GM21447 (cell line): ENCODE data around the gene KRT28.
"Not testable (repeated sequence)": the region's sequence is repeated elsewhere in the genome, so short reads cannot be mapped to it uniquely, and the experiment has no call there.

Experiments used
- ATAC-seq: cut with Tn5 transposase; IDR thresholded peaks from one replicate; pipeline ENCODE4 v1.9.1; 2021; ENCODE audit not compliant: unreplicated experiment

The KRT28 gene

GRCh38 chr17:40782450-40782849 lies 17.3 kb downstream of the KRT28 start, which contains the start of gene KRT27:
Gene KRT27 (minus strand): TSS chr17:40782550. CDS start chr17:40782493, 57 bp downstream.
- ATAC-seq = no peak

- ATAC-seq = no peak
Measured at GRCh38 chr17:40779181-40779909, 20.4 kb downstream of the KRT28 start.

- ATAC-seq = no peak
Measured at GRCh38 chr17:40778461-40778860, 21.3 kb downstream of the KRT28 start.

- no peak for ATAC-seq
Measured at GRCh38 chr17:40777971-40778370, 21.8 kb downstream of the KRT28 start.

GRCh38 chr17:40777459-40777858 lies 22.3 kb downstream of the KRT28 start:
- no peak for ATAC-seq

GRCh38 chr17:40775945-40776344 lies 23.8 kb downstream of the KRT28 start:
- ATAC-seq = no peak

- no peak for ATAC-seq
Measured at GRCh38 chr17:40772101-40772500, 27.7 kb downstream of the KRT28 start, which contains the start of gene KRT26. Gene KRT26 (minus strand): TSS chr17:40772201. CDS start chr17:40772113, 88 bp downstream.

GRCh38 chr17:40765657-40766056 lies 34.1 kb downstream of the KRT28 start:
- no peak for ATAC-seq

GRCh38 chr17:40763752-40764151 lies 36.0 kb downstream of the KRT28 start:
- no peak for ATAC-seq

- no peak for ATAC-seq
Measured at GRCh38 chr17:40760105-40761016, 39.4 kb downstream of the KRT28 start.

- ATAC-seq = no peak
Measured at GRCh38 chr17:40755231-40755630, 44.5 kb downstream of the KRT28 start, which contains the start of gene KRT25. Gene KRT25 (minus strand): TSS chr17:40755331. CDS start chr17:40755271, 60 bp downstream.

- no peak for ATAC-seq
Measured at GRCh38 chr17:40753804-40754203, 46.0 kb downstream of the KRT28 start.

- ATAC-seq = no peak
Measured at GRCh38 chr17:40751065-40751464, 48.7 kb downstream of the KRT28 start.

GRCh38 chr17:40750391-40750790 lies 49.4 kb downstream of the KRT28 start:
- no peak for ATAC-seq

- ATAC-seq = not testable (repeated sequence)
Measured at GRCh38 chr17:40748666-40749065, 51.1 kb downstream of the KRT28 start.
